GM23338 (cell line): ENCODE data around the gene SIN3B. TPM values are rescaled to one million over a fixed set of nuclear protein-coding genes. Genes with fewer than 3 reads are reported as not detected.

Experiments
- ATAC-seq: fragments of 200-7000 bp; cut with Tn5 transposase; 3 replicates; pipeline ENCODE4 v1.9.1; 2020
- DNase-seq: peaks from one replicate; pipeline ENCODE4 v3.0.0-alpha.2; 2015; ENCODE audit warnings: low spot score
- H2AFZ ChIP-seq: fragments of 200-600 bp; sonication (generic); 2 replicates; pipeline ENCODE4 v1.8.0; 2016; ENCODE audit warnings: antibody characterized with exemption, mild to moderate bottlenecking, moderate library complexity
- H3F3A ChIP-seq: fragments of 200-600 bp; sonication (generic); replicated peaks from 2 replicates; pipeline ENCODE4 v1.8.0; 2017; ENCODE audit warnings: antibody characterized with exemption, mixed run types, low read depth
- H3K27ac ChIP-seq: fragments of 200-600 bp; sonication (generic); 2 replicates; pipeline ENCODE4 v1.6.1; 2016; ENCODE audit warnings: low read depth
- H3K27me3 ChIP-seq: fragments of 200-600 bp; sonication (generic); 2 replicates; pipeline ENCODE4 v1.8.0; 2016; ENCODE audit warnings: mild to moderate bottlenecking, mixed run types, moderate library complexity; ENCODE audit not compliant: insufficient read depth
- H3K36me3 ChIP-seq: fragments of 200-600 bp; sonication (generic); 2 replicates; pipeline ENCODE4 v1.8.0; 2016; ENCODE audit warnings: mild to moderate bottlenecking; ENCODE audit not compliant: insufficient read depth
- H3K4me1 ChIP-seq: fragments of 200-600 bp; sonication (generic); 2 replicates; pipeline ENCODE4 v1.8.0; 2016; ENCODE audit warnings: mild to moderate bottlenecking, moderate library complexity; ENCODE audit not compliant: insufficient read depth
- H3K4me2 ChIP-seq: fragments of 200-600 bp; sonication (generic); 2 replicates; pipeline ENCODE4 v1.7.1; 2017; ENCODE audit warnings: mixed run types
- H3K4me3 ChIP-seq: fragments of 200-600 bp; sonication (generic); 2 replicates; pipeline ENCODE4 v1.6.1; 2016; ENCODE audit warnings: mixed run types
- H3K79me2 ChIP-seq: fragments of 200-600 bp; sonication (generic); replicated peaks from 2 replicates; pipeline ENCODE4 v1.8.0; 2017; ENCODE audit warnings: mild to moderate bottlenecking; ENCODE audit not compliant: insufficient read depth
- H3K9me2 ChIP-seq: fragments of 200-600 bp; sonication (generic); 2 replicates; pipeline ENCODE4 v1.8.0; 2017; ENCODE audit not compliant: insufficient read depth
- H4K20me1 ChIP-seq: fragments of 200-600 bp; sonication (generic); replicated peaks from 2 replicates; pipeline ENCODE4 v1.8.0; 2017; ENCODE audit warnings: mild to moderate bottlenecking; ENCODE audit not compliant: insufficient read depth
- H3K27ac Mint-ChIP-seq: 2 replicates; pipeline ENCODE4 v1.8.0; 2020; ENCODE audit warnings: inconsistent platforms, mild to moderate bottlenecking, moderate library complexity, mixed read lengths
- H3K27me3 Mint-ChIP-seq: 3 replicates; pipeline ENCODE4 v1.8.0; 2022; ENCODE audit warnings: low read depth, mild to moderate bottlenecking, moderate library complexity, mixed read lengths, inconsistent platforms; ENCODE audit not compliant: insufficient read depth, poor library complexity
- H3K36me3 Mint-ChIP-seq: 3 replicates; pipeline ENCODE4 v1.8.0; 2021; ENCODE audit warnings: low read depth, mild to moderate bottlenecking, inconsistent platforms, moderate library complexity, mixed read lengths
- H3K4me1 Mint-ChIP-seq: 3 replicates; pipeline ENCODE4 v1.8.0; 2020; ENCODE audit warnings: mild to moderate bottlenecking, inconsistent platforms, mixed read lengths
- H3K4me3 Mint-ChIP-seq: 3 replicates; pipeline ENCODE4 v1.8.0; 2021; ENCODE audit warnings: moderate library complexity, mild to moderate bottlenecking, inconsistent platforms, mixed read lengths
- H3K9me3 Mint-ChIP-seq: 3 replicates; pipeline ENCODE4 v1.8.0; 2020; ENCODE audit warnings: moderate library complexity, mild to moderate bottlenecking, inconsistent platforms, mixed read lengths
- CREB1 ChIP-seq: fragments of 250-450 bp; sonication (Bioruptor Pico); IDR thresholded peaks from 2 replicates; pipeline ENCODE4 v1.5.0; 2020; ENCODE audit warnings: low read depth, mild to moderate bottlenecking, moderate library complexity
- EZH2 ChIP-seq: fragments of 200-600 bp; sonication (generic); IDR thresholded peaks from one replicate; pipeline ENCODE4 v1.8.0; 2017; ENCODE audit warnings: antibody characterized with exemption, mild to moderate bottlenecking, low read depth; ENCODE audit not compliant: unreplicated experiment
- EZH2phosphoT487 ChIP-seq: fragments of 200-600 bp; sonication (generic); IDR thresholded peaks from one replicate; pipeline ENCODE4 v1.8.1; 2018; ENCODE audit warnings: antibody characterized with exemption; ENCODE audit not compliant: unreplicated experiment
- JUNB ChIP-seq: IDR thresholded peaks from one replicate; pipeline ENCODE4 v1.6.1; 2016; ENCODE audit warnings: antibody characterized with exemption; ENCODE audit not compliant: unreplicated experiment
- NANOG ChIP-seq: IDR thresholded peaks from 2 replicates; pipeline ENCODE4 v1.6.1; 2016; ENCODE audit warnings: antibody characterized with exemption, borderline replicate concordance
- POLR2AphosphoS5 ChIP-seq: IDR thresholded peaks from 2 replicates; pipeline ENCODE4 v1.6.1; 2016; ENCODE audit warnings: antibody characterized with exemption, low read depth
- REST ChIP-seq: IDR thresholded peaks from one replicate; pipeline ENCODE4 v1.6.1; 2018; ENCODE audit warnings: antibody characterized with exemption; ENCODE audit not compliant: unreplicated experiment
- STAT1 ChIP-seq: IDR thresholded peaks from one replicate; pipeline ENCODE4 v1.6.1; 2016; ENCODE audit warnings: antibody characterized with exemption; ENCODE audit not compliant: unreplicated experiment
- ZNF114 ChIP-seq: fragments of 250-450 bp; sonication (Bioruptor Pico); IDR thresholded peaks from 2 replicates; pipeline ENCODE4 v1.5.0; 2020; ENCODE audit warnings: mild to moderate bottlenecking, moderate library complexity
- ZNF331 ChIP-seq: fragments of 250-450 bp; sonication (Bioruptor Pico); IDR thresholded peaks from 2 replicates; pipeline ENCODE4 v1.5.0; 2020; ENCODE audit warnings: low read depth, mild to moderate bottlenecking, moderate library complexity
- ZNF462 ChIP-seq: fragments of 250-450 bp; sonication (Bioruptor Pico); IDR thresholded peaks from 2 replicates; pipeline ENCODE4 v1.5.0; 2020; ENCODE audit warnings: mild to moderate bottlenecking, moderate library complexity
- polyA plus RNA-seq: library from polyadenylated mRNA; unstranded; fragments of >200 nt; fragmentation: Nextera tagmentation; extraction: Ambion mirVana; gene quantifications from 2 replicates; pipeline ENCODE4 v1.2.1, GENCODE V29; 2016
- total RNA-seq: library from RNA; depleted of rRNA; stranded (reverse); fragments of >200 nt; shearing (Covaris generic); gene quantifications from 2 replicates; pipeline ENCODE4 v1.2.3, GENCODE V29; 2014
- TF ChIP-seq, protein P1 (sequence below): IDR thresholded peaks from 2 replicates; pipeline ENCODE4 v1.6.1; 2016; ENCODE audit warnings: antibody characterized with exemption
- TF ChIP-seq, protein P2 (sequence below), 2 experiments: fragments of 200-600 bp in 1 of 2; sonication (generic) in 1 of 2; conservative IDR thresholded peaks; 2 replicates each; pipeline versions ENCODE4 v1.5.1 to v1.6.1; 2016 to 2017; ENCODE audit warnings: antibody characterized with exemption in 2 of 2, low read depth in 2 of 2, mild to moderate bottlenecking in 2 of 2, moderate library complexity in 1 of 2

SIN3B gene
- total and polyA plus RNA-seq, 2 experiments from 2014 or later: 37.6 to 68.6 TPM

DNA sequence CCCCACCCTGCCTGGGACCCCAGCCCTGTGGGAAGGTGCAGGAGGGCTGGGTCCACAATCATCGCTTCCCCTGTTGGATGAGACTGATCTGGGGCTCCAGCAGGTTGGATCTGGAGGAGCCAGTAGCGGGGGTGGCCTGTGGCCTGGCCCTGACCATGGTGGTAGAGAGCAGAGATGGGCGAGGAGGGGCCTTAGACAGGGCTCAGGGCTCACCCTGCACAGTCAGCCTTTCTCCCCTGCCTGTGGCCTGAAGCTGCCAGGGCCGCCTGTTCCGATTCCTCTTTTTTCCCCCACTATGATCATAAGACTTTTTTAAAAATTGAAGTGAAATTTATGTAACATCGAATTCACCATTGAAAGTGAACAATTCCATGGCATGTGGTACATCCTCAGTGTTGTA, 18.2 kb downstream of the SIN3B start (continued):
- no peak for TF ChIP-seq STAT1
- TF ChIP-seq ZNF331: no peak
- TF ChIP-seq NANOG: no peak
- TF ChIP-seq EZH2: no peak
- no peak for TF ChIP-seq POLR2AphosphoS5

DNA sequence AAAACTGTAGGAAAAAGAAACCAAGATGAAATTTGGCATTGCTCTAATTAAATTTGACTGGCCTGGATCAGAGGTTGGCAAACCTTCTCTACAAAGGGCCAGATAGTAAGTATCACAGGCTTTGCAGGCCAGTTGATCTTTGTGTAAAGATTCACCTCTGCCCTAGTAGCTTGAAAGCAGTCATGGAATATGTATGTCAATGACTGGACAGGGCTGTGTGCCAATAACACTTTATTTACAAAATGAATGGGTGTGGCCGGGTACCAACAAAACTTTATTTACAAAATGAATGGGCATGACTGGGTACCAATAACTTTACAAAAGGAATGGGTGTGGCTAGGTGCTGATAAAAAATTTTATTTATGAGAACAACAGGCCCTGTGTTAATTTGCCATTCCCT, 20.0 kb downstream of the SIN3B start:
- H3K79me2 ChIP-seq: 0 out of 2 replicates have a peak, but pooled peaks cover 10% of the 10 kb centered on the region
- H3K9me2 ChIP-seq: no peaks in the 10 kb centered on the region
- TF ChIP-seq, protein P1, sequence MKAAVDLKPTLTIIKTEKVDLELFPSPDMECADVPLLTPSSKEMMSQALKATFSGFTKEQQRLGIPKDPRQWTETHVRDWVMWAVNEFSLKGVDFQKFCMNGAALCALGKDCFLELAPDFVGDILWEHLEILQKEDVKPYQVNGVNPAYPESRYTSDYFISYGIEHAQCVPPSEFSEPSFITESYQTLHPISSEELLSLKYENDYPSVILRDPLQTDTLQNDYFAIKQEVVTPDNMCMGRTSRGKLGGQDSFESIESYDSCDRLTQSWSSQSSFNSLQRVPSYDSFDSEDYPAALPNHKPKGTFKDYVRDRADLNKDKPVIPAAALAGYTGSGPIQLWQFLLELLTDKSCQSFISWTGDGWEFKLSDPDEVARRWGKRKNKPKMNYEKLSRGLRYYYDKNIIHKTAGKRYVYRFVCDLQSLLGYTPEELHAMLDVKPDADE: no peak
- no peak for TF ChIP-seq ZNF331
- TF ChIP-seq REST: no peak
- TF ChIP-seq STAT1: no peak
- no peak for TF ChIP-seq ZNF114
- no peak for TF ChIP-seq NANOG
- no peak for TF ChIP-seq EZH2
- TF ChIP-seq POLR2AphosphoS5: no peak
- no peak for TF ChIP-seq EZH2phosphoT487
- no peak for TF ChIP-seq CREB1 (CRISPR knock-in tag)
- TF ChIP-seq JUNB: no peak
- TF ChIP-seq, protein P2, sequence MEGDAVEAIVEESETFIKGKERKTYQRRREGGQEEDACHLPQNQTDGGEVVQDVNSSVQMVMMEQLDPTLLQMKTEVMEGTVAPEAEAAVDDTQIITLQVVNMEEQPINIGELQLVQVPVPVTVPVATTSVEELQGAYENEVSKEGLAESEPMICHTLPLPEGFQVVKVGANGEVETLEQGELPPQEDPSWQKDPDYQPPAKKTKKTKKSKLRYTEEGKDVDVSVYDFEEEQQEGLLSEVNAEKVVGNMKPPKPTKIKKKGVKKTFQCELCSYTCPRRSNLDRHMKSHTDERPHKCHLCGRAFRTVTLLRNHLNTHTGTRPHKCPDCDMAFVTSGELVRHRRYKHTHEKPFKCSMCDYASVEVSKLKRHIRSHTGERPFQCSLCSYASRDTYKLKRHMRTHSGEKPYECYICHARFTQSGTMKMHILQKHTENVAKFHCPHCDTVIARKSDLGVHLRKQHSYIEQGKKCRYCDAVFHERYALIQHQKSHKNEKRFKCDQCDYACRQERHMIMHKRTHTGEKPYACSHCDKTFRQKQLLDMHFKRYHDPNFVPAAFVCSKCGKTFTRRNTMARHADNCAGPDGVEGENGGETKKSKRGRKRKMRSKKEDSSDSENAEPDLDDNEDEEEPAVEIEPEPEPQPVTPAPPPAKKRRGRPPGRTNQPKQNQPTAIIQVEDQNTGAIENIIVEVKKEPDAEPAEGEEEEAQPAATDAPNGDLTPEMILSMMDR (conservative IDR thresholded peaks at IDR 0.05; ENCODE audit: low read depth in 2 of 2): no peak
- no peak for TF ChIP-seq ZNF462 (CRISPR knock-in tag)
- no peak overlapping the region for H2AFZ ChIP-seq
- ATAC-seq (no peak), DNase-seq (no peak)
- peaks cover 11% of the 10 kb centered on the region for H3K27me3 Mint-ChIP-seq
- H3K27ac ChIP-seq: no peak overlapping the region
- H3K4me3 ChIP-seq: no peak overlapping the region
- H3K9me3 Mint-ChIP-seq: no peaks in the 10 kb centered on the region
- H3K36me3 Mint-ChIP-seq: peaks cover 88% of the 10 kb centered on the region
- peaks cover 17% of the 10 kb centered on the region for H4K20me1 ChIP-seq
- H3F3A ChIP-seq: no peaks in the 10 kb centered on the region
- no peak overlapping the region for H3K4me2 ChIP-seq
- H3K36me3 ChIP-seq: peaks cover 42% of the 10 kb centered on the region
- no peaks in the 10 kb centered on the region for H3K27me3 ChIP-seq
- no peak overlapping the region for H3K4me3 Mint-ChIP-seq
- H3K4me1 Mint-ChIP-seq: peaks cover 6% of the 10 kb centered on the region; the same call in 1 of the 3 replicates
- H3K27ac Mint-ChIP-seq: no peak overlapping the region
- H3K4me1 ChIP-seq: no peaks in the 10 kb centered on the region
